DND-41 (cell line): Measurements from ENCODE around the gene SRSF9.
A peak's percentile ranks its signal among the peaks of the same experiment; 100 is the strongest.

Source experiments
- CTCF ChIP-seq: IDR thresholded peaks from 2 replicates; pipeline ENCODE4 v1.5.1; 2012; ENCODE audit warnings: borderline replicate concordance, low read length, moderate library complexity, mild to moderate bottlenecking; ENCODE audit not compliant: poor library complexity, severe bottlenecking; ENCODE audit errors: extremely low read depth
- EZH2 ChIP-seq: IDR thresholded peaks from 3 replicates; pipeline ENCODE4 v1.6.1; 2012; ENCODE audit warnings: borderline replicate concordance, low read depth, mild to moderate bottlenecking, moderate library complexity, low read length, inconsistent platforms; ENCODE audit not compliant: severe bottlenecking

GRCh38 chr12:120468821-120469449 lies 613 bp downstream of the SRSF9 start:
- TF ChIP-seq EZH2 (no peak), CTCF (peak; percentile 48)
